Right lobe of liver (tissue), 6 donors: ENCODE measurements around the gene DLL1. TPM values are rescaled to one million over a fixed set of nuclear protein-coding genes. Genes with fewer than 3 reads are reported as not detected.

Source experiments
- ATAC-seq, 4 donors: fragments of 200-7000 bp; cut with Tn5 transposase; one replicate each; pipeline ENCODE4 v1.9.1; 2020; ENCODE audit warnings: mild to moderate bottlenecking in 4 of 4, moderate library complexity in 4 of 4
- DNase-seq, 3 donors: peaks; one replicate each; pipeline ENCODE4 v3.0.0-alpha.2; 2020
- H3K27ac ChIP-seq, 3 donors: fragments of 200-600 bp; one replicate each; pipeline ENCODE4 v1.8.0; 2022
- H3K27me3 ChIP-seq, 2 donors: fragments of 200-600 bp; one replicate each; pipeline ENCODE4 v1.8.0; 2022
- H3K36me3 ChIP-seq, 4 donors: fragments of 200-600 bp; sonication (generic) in 1 of 4; one replicate each; pipeline versions ENCODE4 v1.5.1 to v1.8.0; 2017 to 2022; ENCODE audit warnings: control low read depth in 1 of 4
- H3K4me1 ChIP-seq, 4 donors: fragments of 200-600 bp; sonication (generic) in 1 of 4; one replicate each; pipeline versions ENCODE4 v1.5.1 to v1.8.0; 2017 to 2022; ENCODE audit warnings: control low read depth in 1 of 4
- H3K4me3 ChIP-seq, 3 donors: fragments of 200-600 bp; one replicate each; pipeline ENCODE4 v1.8.0; 2022
- H3K9me3 ChIP-seq, 4 donors: fragments of 200-600 bp; sonication (generic) in 1 of 4; one replicate each; pipeline versions ENCODE4 v1.5.1 to v1.8.0; 2017 to 2022; ENCODE audit warnings: control low read depth in 1 of 4
- POLR2A ChIP-seq: fragments of 450-650 bp; IDR thresholded peaks from one replicate; pipeline ENCODE4 v1.6.1; 2017; ENCODE audit warnings: antibody characterized with exemption, mild to moderate bottlenecking
- WGBS: methylation state at CpG from one replicate; pipeline ENCODE4 v1.1.6; 2018; ENCODE audit warnings: low coverage, low lambda C conversion rate; ENCODE audit not compliant: insufficient coverage; ENCODE audit errors: missing lambda C conversion rate; 5-methylcytosine and 5-hydroxymethylcytosine counted together
- intact Hi-C, 2 donors: fragments of 100-400 bp; cut with DNase I; formaldehyde crosslinking; loops; one replicate each; pipeline versions ENCODE4 v1.11.2 to v1.14.1; 2022
- total RNA-seq, 6 experiments: library from RNA; depleted of rRNA in 2 of 6; stranded (reverse); fragments of >200 nt in 2 of 6; fragmentation: NEBNext Ultra II Directional in 3 of 6; extraction: Animal tissue kit (Norgen Biotek cat#: 25700) in 3 of 6; gene quantifications; one replicate each; pipeline versions ENCODE4 v1.1.0 to v1.2.4, GENCODE V29; 2016 to 2023
- TF ChIP-seq, protein P1 (sequence below), 4 donors: fragments of 200-600 bp in 3 of 4; fragments of 450-650 bp in 1 of 4; IDR thresholded peaks; one replicate each; pipeline versions ENCODE4 v1.5.1 to v1.8.0; 2016 to 2022; ENCODE audit warnings: antibody characterized with exemption in 4 of 4, mild to moderate bottlenecking in 2 of 4
- donor health status: DM: no; HTN: yes; CAD: no.
- donor health status: DM: no; HTN: no; CAD: no.
- donor health status: DM: no; HTN: no; CAD: no.
- donor health status: DM: no; HTN: yes; CAD: no.
- donor health status: DM: no; HTN: yes; CAD: no.

The DLL1 gene
- total RNA-seq, 6 experiments from 2014 or later = 2.0 to 9.6 (median 3.4) TPM

GRCh38 chr6:170282512-170283158 lies 8.2 kb downstream of the DLL1 start:
- Histone ChIP-seq H3K9me3 (no peaks in the 10 kb centered on the region), H3K4me3 (no peak overlapping the region), H3K27ac (no peak overlapping the region), H3K4me1 (peaks cover 0 to 9% (median 1%) of the 10 kb centered on the region in 4 donors), H3K36me3 (no peaks in the 10 kb centered on the region), H3K27me3 (no peaks in the 10 kb centered on the region)
- DNase-seq (peak in 1 of 3 donors; percentile 28), ATAC-seq (no peak)
- intact Hi-C loops = loop anchor here in 1 of 2 donors (10.0 kb wide), 2 partner anchors 58 to 108 kb away; no protein-coding TSS in a partner anchor
- 90% methylated on average over 25 of the region's 28 CpGs for WGBS
- TF ChIP-seq, protein P1, sequence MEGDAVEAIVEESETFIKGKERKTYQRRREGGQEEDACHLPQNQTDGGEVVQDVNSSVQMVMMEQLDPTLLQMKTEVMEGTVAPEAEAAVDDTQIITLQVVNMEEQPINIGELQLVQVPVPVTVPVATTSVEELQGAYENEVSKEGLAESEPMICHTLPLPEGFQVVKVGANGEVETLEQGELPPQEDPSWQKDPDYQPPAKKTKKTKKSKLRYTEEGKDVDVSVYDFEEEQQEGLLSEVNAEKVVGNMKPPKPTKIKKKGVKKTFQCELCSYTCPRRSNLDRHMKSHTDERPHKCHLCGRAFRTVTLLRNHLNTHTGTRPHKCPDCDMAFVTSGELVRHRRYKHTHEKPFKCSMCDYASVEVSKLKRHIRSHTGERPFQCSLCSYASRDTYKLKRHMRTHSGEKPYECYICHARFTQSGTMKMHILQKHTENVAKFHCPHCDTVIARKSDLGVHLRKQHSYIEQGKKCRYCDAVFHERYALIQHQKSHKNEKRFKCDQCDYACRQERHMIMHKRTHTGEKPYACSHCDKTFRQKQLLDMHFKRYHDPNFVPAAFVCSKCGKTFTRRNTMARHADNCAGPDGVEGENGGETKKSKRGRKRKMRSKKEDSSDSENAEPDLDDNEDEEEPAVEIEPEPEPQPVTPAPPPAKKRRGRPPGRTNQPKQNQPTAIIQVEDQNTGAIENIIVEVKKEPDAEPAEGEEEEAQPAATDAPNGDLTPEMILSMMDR (IDR thresholded peaks at IDR 0.05) = no peak
- no peak for TF ChIP-seq POLR2A

- WGBS = 85% methylated on average over 26 of the region's 48 CpGs
- ATAC-seq = no peak
- TF ChIP-seq, protein P1 (IDR thresholded peaks at IDR 0.05) = no peak
- TF ChIP-seq POLR2A = no peak
- Histone ChIP-seq H3K36me3 (no peaks in the 10 kb centered on the region), H3K27me3 (no peaks in the 10 kb centered on the region), H3K27ac (no peak overlapping the region), H3K4me3 (no peak overlapping the region), H3K9me3 (no peaks in the 10 kb centered on the region), H3K4me1 (peaks cover 0 to 15% (median 0%) of the 10 kb centered on the region in 4 donors)
- DNase-seq = no peak
- intact Hi-C loops = loop anchor here in 1 of 2 donors (10.0 kb wide), 2 partner anchors 57 to 107 kb away; no protein-coding TSS in a partner anchor
Measured at GRCh38 chr6:170281331-170282292, 9.3 kb downstream of the DLL1 start.

GRCh38 chr6:170280689-170281045 lies 10.2 kb downstream of the DLL1 start:
- 63% methylated on average over 23 of the region's 23 CpGs for WGBS
- DNase-seq (no peak), ATAC-seq (no peak)
- H3K9me3 ChIP-seq = no peaks in the 10 kb centered on the region
- intact Hi-C loops = loop anchor here in 1 of 2 donors (10.0 kb wide), 2 partner anchors 56 to 106 kb away; no protein-coding TSS in a partner anchor
- no peak overlapping the region for H3K27ac ChIP-seq
- TF ChIP-seq POLR2A = no peak
- TF ChIP-seq, protein P1 (IDR thresholded peaks at IDR 0.05) = no peak
- no peaks in the 10 kb centered on the region for H3K27me3 ChIP-seq
- peak overlapping the region in 2 of 3 donors; percentile 10 to 31 for H3K4me3 ChIP-seq
- peaks cover 0 to 20% (median 2%) of the 10 kb centered on the region in 4 donors for H3K4me1 ChIP-seq
- H3K36me3 ChIP-seq = no peaks in the 10 kb centered on the region

DNA sequence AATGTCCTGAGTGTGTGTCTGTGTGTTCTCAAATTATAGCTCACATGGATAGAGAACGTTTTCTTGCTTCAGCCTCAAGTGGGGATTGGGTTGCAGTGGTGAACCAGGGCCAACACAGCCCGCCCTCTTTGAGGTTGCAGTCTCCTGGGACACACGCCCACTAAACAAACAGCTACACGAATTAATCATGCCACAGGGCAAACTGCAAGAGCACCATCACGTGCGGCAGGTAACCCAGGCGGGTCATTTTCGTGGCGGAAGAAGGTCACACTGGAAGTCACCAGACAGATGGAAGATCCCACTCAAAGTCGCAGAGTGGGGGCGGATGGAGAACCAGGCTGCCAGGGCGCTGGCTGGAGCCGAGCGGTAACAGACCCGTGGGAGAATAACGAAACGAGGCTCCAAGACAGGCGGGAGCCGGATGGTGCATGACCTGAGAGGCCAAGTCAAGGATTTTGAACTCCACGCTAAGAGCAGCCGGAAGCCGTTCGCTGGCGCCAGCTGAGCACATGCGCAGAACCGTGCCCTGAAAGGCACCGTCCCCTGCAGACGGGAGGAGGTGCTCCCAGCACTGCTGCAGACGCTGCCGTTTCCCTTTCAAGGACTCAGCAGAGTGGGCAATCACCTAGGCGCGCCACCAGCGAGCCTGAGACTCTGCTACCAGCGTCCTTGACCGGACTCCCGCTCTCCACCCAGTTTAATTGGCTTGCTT lies 10.7 kb downstream of the DLL1 start:
- DNase-seq = peak in 2 of 3 donors; percentile 66 to 76
- peaks cover 0 to 20% (median 2%) of the 10 kb centered on the region in 4 donors for H3K4me1 ChIP-seq
- 47% methylated on average over 7 of the region's 36 CpGs for WGBS
- intact Hi-C loops = loop anchor here in 1 of 2 donors (10.0 kb wide), 2 partner anchors 55 to 105 kb away; no protein-coding TSS in a partner anchor
- no peaks in the 10 kb centered on the region for H3K9me3 ChIP-seq
- peak overlapping the region in 2 of 3 donors; percentile 43 to 53 for H3K27ac ChIP-seq
- H3K4me3 ChIP-seq = peak overlapping the region in 2 of 3 donors; percentile 10 to 31
- ATAC-seq = peak; percentile 65 to 85 (median 73)
- no peaks in the 10 kb centered on the region for H3K36me3 ChIP-seq
- H3K27me3 ChIP-seq = no peaks in the 10 kb centered on the region
- TF ChIP-seq, protein P1 (IDR thresholded peaks at IDR 0.05) = no peak
- no peak for TF ChIP-seq POLR2A
